Fibroblast of the aortic adventitia (primary cell): ENCODE results near the gene PIP5K1B. TPM values are rescaled to one million over a fixed set of nuclear protein-coding genes. Genes with fewer than 3 reads are reported as not detected.

ENCODE experiments used
- DNase-seq: peaks from one replicate; pipeline ENCODE4 v3.0.0-alpha.2; 2010; ENCODE audit warnings: low read depth
- H3K4me3 ChIP-seq: 2 replicates; pipeline ENCODE4 v1.5.1; 2011; ENCODE audit warnings: low read depth, mild to moderate bottlenecking, control low read depth, low read length, moderate library complexity
- total RNA-seq: library from RNA; depleted of rRNA; stranded (reverse); fragments of >200 nt; gene quantifications from 2 replicates; pipeline ENCODE4 v1.2.3, GENCODE V29; 2012; ENCODE audit warnings: low replicate concordance
- TF ChIP-seq, protein P1 (sequence below): IDR thresholded peaks from 2 replicates; pipeline ENCODE4 v1.5.1; 2011; ENCODE audit warnings: mild to moderate bottlenecking, low read length, control low read depth, inconsistent platforms; ENCODE audit not compliant: insufficient read depth

The PIP5K1B gene
- total RNA-seq, 1 donor: not detected

DNA sequence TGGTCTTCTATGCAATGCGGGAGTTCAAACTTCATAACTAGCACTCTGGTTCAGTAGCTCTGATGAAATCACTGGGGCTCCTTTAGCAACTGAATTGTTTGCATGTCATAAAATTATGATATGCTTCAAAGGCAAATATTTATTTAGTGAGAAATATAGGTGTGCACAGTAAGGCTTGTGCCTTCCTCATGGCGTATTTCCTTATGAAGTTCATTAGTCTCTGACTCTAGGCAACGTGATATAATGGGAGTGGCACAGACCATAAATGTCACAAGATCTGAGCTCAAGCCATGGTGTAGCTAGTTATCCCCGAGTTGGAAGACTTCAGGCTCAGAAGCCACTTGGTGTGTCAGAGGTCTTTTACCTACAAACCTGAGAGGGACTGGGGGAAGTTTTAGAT is 35.5 kb downstream of the PIP5K1B start:
- no peak for DNase-seq
- no peak overlapping the region for H3K4me3 ChIP-seq
- TF ChIP-seq, protein P1, sequence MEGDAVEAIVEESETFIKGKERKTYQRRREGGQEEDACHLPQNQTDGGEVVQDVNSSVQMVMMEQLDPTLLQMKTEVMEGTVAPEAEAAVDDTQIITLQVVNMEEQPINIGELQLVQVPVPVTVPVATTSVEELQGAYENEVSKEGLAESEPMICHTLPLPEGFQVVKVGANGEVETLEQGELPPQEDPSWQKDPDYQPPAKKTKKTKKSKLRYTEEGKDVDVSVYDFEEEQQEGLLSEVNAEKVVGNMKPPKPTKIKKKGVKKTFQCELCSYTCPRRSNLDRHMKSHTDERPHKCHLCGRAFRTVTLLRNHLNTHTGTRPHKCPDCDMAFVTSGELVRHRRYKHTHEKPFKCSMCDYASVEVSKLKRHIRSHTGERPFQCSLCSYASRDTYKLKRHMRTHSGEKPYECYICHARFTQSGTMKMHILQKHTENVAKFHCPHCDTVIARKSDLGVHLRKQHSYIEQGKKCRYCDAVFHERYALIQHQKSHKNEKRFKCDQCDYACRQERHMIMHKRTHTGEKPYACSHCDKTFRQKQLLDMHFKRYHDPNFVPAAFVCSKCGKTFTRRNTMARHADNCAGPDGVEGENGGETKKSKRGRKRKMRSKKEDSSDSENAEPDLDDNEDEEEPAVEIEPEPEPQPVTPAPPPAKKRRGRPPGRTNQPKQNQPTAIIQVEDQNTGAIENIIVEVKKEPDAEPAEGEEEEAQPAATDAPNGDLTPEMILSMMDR: no peak

DNA sequence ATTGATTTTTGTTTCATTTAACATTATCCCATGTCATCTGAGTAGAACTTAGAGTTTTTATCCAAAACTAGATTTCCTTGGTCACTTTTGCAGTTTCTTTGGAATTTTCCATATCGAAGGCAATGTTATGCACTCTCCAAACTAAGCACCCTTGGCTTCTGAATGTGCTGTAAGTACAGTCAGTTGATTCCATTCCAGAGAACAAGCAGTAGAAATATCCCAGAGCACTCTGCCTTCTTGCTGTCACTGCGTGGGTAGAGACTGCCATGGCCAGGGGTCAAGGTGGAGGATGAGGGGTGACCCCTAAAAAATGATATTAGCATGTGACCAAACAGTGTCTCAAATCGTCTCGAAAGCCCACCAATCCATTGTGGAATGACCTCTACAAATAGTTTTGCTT is 36.2 kb downstream of the PIP5K1B start:
- DNase-seq: no peak
- TF ChIP-seq, protein P1: no peak

DNA sequence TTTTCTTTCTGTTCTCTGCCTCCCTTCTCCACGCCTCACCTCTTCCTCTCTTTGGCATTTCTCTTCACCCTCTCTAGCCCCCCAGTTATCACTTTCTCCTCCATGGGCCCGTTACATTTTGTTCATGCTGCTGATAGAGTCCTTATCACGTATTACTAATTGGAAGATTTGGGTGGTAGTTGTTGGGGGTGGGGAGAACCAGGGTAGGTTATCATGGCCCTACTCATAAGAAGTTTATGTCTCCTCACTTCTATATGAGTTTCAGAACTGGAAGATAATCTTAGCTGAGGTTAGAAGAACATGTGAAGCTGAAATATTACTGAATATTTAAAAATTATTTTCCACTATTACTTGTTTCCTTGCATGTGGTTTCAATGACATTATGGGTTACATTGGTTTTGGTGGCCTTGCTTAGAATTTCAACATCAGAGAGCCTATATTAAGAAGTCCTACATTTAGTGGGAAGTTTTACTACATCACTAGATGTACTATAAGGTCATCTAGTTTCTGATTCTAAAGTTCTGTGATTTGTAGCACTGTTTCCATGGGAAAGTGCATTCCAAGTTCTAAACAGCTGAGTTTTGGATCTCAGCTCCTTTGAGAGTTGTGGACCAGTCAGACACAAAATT is 36.8 kb downstream of the PIP5K1B start:
- no peak overlapping the region for H3K4me3 ChIP-seq
- TF ChIP-seq, protein P1: no peak
- DNase-seq: no peak

More for the DNA sequence above, 36.2 kb downstream of the PIP5K1B start:
- no peak overlapping the region for H3K4me3 ChIP-seq

DNA sequence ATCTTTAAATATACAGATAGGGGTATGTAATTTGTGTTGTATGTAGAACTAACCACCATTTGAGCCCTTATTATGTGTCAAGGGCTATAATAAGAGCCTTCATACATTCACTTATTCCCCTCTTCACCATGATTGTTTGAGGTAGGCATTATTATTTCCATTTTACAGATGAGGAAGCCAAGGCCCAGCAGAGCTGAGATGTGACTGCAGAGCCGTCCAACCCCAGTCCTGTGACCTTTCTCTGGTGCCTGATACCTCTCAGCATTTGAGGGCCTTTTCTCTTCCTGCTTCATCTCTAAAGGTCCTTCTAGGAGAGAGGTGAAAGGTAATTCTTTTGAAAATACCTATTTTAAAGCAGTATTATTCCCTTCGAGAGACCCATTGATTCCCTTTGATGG is 37.3 kb downstream of the PIP5K1B start:
- DNase-seq: no peak

DNA sequence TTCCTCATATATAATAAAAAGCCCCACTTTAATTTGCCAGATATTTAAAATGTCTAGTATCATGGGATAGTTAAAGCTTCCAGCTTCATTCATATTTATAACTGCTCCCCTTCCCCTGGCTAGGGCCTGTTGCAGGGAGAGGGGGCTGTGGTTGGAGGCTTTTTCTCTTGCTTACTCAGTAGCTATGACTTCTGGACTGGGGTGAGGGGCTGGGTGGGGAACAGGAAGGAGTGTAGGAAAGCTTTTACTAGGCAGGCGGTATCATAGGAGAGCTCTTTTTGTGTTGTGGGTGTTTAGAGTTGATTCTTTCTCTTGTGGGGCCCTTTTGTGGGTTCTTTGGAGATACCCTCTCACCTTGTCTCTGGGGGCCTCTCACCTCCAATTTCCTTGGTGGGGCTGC is 39.4 kb downstream of the PIP5K1B start:
- DNase-seq: no peak
- TF ChIP-seq, protein P1: no peak
- H3K4me3 ChIP-seq: no peak overlapping the region

More for the DNA sequence above, 37.3 kb downstream of the PIP5K1B start:
- TF ChIP-seq, protein P1: no peak
- H3K4me3 ChIP-seq: no peak overlapping the region

DNA sequence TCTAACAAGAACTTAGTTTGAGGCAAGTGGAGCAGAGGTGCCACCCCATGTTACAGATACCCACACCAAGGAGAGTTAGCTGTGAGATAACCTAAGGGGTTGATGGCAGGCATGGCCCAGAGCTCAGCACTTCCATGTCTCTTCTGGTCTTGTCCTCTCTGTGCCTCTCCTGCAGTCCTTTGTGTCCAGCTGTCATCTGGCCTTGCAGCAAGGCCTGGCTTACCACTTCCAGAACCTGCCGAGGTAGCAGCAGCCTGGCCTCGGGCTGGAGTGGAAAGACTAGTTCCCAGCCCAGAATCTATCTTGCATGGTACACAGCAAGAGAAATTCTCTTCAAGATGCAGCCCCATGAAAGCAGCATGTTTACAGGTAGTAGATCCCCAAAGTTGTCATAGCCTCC is 41.5 kb downstream of the PIP5K1B start:
- TF ChIP-seq, protein P1: no peak
- DNase-seq: no peak

DNA sequence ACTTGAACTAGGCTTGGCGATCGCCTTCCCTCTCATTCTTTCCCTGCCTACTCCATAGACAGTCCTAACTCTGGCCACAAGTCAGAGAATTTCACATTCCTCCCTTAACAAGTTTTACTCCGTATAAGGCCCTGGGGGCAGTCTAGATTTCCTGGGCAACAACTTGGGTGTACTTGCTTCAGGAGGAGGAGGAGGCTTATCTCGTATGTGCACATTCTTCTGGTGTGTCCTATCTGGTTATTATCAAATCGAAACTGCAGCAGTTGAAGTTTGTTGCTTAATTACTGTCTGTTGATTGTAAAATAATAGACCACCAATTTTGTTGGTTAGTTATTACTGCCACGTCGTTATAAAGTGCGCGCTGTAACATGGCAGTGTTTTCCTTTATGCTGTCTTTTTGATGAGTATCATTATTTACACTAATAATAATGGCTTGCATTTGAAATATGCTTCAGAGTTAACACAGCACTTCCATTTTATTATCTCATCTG is 42.0 kb downstream of the PIP5K1B start:
- TF ChIP-seq, protein P1: no peak
- H3K4me3 ChIP-seq: no peak overlapping the region
- peak; percentile 8 for DNase-seq

More for the DNA sequence above, 41.5 kb downstream of the PIP5K1B start:
- H3K4me3 ChIP-seq: no peak overlapping the region
